Measurements from ENCODE around the gene EFNA5.

EFNA5 gene

GRCh38 chr5:107330903-107331302 lies 339.8 kb downstream of the EFNA5 start:
- H3K9me3 Mint-ChIP-seq (ENCODE audit: low read depth), result no peaks in the 10 kb centered on the region
- H3K27me3 Mint-ChIP-seq, result peaks cover 3% of the 10 kb centered on the region
- no peak overlapping the region for H3K27ac Mint-ChIP-seq
- H3K4me1 Mint-ChIP-seq (ENCODE audit: low read depth), result no peaks in the 10 kb centered on the region
- no peaks in the 10 kb centered on the region for H3K36me3 Mint-ChIP-seq
- no peak overlapping the region for H3K4me3 Mint-ChIP-seq

GRCh38 chr5:107329850-107330249 lies 340.9 kb downstream of the EFNA5 start:
- Mint-ChIP-seq H3K9me3 (ENCODE audit: low read depth) (no peaks in the 10 kb centered on the region), H3K36me3 (no peaks in the 10 kb centered on the region), H3K4me3 (no peak overlapping the region), H3K4me1 (ENCODE audit: low read depth) (no peaks in the 10 kb centered on the region), H3K27ac (no peak overlapping the region), H3K27me3 (peaks cover 3% of the 10 kb centered on the region)

All from activated naive CD8-positive, alpha-beta T cell (primary cell).